ENCODE results near the gene XYLT1. TPM values are rescaled to one million over a fixed set of nuclear protein-coding genes. Genes with fewer than 3 reads are reported as not detected.

The XYLT1 gene
- total and polyA plus RNA-seq, 9 of the 15 experiments (the other 6 are each of a cell fraction or from before 2014, with no cell fraction given): 0.03 to 0.09 (median 0.08) TPM; not detected in 6

DNA sequence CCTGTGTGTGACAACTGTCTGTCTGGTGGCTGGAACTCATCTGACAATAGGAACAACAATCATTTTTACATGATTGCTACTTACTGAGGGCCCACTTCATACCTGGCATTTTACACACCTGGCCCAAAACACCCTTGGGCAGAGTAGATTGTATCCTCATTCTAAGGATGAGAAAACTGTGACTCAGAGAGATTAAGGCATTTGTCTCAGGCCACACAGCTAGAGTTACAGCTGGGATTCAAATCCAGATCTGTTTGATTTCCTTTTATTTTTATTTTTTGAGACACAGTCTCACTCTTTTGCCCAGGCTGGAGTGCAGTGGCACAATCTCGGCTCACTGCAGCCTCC lies 242.1 kb downstream of the XYLT1 start:
- H2AFZ ChIP-seq (ENCODE audit: low read depth, low read length): no peak overlapping the region
- WGBS (ENCODE audit: insufficient coverage, low coverage, missing lambda C conversion rate): 8% methylated on average over 1 of the region's 1 CpG
- in situ Hi-C loops (cut with MboI) (no loop called here), intact Hi-C loops (cut with micrococcal nuclease) (no loop called here)
- H3K9me1 ChIP-seq (ENCODE audit: control insufficient read depth, insufficient read depth, low read length): no peaks in the 10 kb centered on the region
- H3K9ac ChIP-seq (ENCODE audit: insufficient read depth in 1 of 2, low read depth in 2 of 2, low read length in 2 of 2): no peak overlapping the region
- H3K4me2 ChIP-seq (ENCODE audit: insufficient read depth, low read length): no peak overlapping the region
- no peak for DNase-seq (ENCODE audit: extremely low read depth in 1 of 4, low spot score in 3 of 4)
- no peak overlapping the region for H3K4me3 ChIP-seq
- no peak for ATAC-seq
- H3K27me3 ChIP-seq (ENCODE audit: control insufficient read depth in 2 of 2, insufficient read depth in 2 of 2, low read length in 2 of 2): peaks cover 2 to 26% of the 10 kb centered on the region in 2 experiments; a peak in 4 of 5 replicates
- BruUV-seq (replicated peaks): no TSS peak
- CTCF ChIA-PET (ENCODE audit: low intra/inter-chr PET ratio): no interaction called here
- H3K36me3 ChIP-seq (ENCODE audit: control insufficient read depth, insufficient read depth, low read length): no peaks in the 10 kb centered on the region
- H3K9me3 ChIP-seq (replicated peaks; ENCODE audit: control insufficient read depth, insufficient read depth, low read depth, low read length): no peaks in the 10 kb centered on the region
- no peak overlapping the region for H3K27ac ChIP-seq (ENCODE audit: extremely low read depth, low read depth, low read length)
- H3K79me2 ChIP-seq (ENCODE audit: control insufficient read depth, insufficient read depth, low read length): no peaks in the 10 kb centered on the region
- H4K20me1 ChIP-seq (replicated peaks; ENCODE audit: control insufficient read depth, insufficient read depth, low read length): no peaks in the 10 kb centered on the region
- no peaks in the 10 kb centered on the region for H3K4me1 ChIP-seq (replicated peaks in 1 of 2; ENCODE audit: control insufficient read depth in 2 of 2, insufficient read depth in 2 of 2, low read length in 2 of 2)
- no peak for FAIRE-seq
- POLR2A ChIA-PET: no interaction called here
- no peak for TF ChIP-seq PCBP2 (IDR thresholded peaks at IDR 0.05; ENCODE audit: low read depth, low read length, poor library complexity, severe bottlenecking)
- no peak for TF ChIP-seq RBM14 (IDR thresholded peaks at IDR 0.05; ENCODE audit: borderline replicate concordance, insufficient read depth, low read depth, low read length)
- no peak for TF ChIP-seq HSF4 (CRISPR knock-in tag; IDR thresholded peaks at IDR 0.05; ENCODE audit: borderline replicate concordance)
- no peak for TF ChIP-seq ZNF184 (CRISPR knock-in tag; IDR thresholded peaks at IDR 0.05)
- TF ChIP-seq, protein P1, sequence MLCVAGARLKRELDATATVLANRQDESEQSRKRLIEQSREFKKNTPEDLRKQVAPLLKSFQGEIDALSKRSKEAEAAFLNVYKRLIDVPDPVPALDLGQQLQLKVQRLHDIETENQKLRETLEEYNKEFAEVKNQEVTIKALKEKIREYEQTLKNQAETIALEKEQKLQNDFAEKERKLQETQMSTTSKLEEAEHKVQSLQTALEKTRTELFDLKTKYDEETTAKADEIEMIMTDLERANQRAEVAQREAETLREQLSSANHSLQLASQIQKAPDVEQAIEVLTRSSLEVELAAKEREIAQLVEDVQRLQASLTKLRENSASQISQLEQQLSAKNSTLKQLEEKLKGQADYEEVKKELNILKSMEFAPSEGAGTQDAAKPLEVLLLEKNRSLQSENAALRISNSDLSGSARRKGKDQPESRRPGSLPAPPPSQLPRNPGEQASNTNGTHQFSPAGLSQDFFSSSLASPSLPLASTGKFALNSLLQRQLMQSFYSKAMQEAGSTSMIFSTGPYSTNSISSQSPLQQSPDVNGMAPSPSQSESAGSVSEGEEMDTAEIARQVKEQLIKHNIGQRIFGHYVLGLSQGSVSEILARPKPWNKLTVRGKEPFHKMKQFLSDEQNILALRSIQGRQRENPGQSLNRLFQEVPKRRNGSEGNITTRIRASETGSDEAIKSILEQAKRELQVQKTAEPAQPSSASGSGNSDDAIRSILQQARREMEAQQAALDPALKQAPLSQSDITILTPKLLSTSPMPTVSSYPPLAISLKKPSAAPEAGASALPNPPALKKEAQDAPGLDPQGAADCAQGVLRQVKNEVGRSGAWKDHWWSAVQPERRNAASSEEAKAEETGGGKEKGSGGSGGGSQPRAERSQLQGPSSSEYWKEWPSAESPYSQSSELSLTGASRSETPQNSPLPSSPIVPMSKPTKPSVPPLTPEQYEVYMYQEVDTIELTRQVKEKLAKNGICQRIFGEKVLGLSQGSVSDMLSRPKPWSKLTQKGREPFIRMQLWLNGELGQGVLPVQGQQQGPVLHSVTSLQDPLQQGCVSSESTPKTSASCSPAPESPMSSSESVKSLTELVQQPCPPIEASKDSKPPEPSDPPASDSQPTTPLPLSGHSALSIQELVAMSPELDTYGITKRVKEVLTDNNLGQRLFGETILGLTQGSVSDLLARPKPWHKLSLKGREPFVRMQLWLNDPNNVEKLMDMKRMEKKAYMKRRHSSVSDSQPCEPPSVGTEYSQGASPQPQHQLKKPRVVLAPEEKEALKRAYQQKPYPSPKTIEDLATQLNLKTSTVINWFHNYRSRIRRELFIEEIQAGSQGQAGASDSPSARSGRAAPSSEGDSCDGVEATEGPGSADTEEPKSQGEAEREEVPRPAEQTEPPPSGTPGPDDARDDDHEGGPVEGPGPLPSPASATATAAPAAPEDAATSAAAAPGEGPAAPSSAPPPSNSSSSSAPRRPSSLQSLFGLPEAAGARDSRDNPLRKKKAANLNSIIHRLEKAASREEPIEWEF (CRISPR knock-in tag; IDR thresholded peaks at IDR 0.05): no peak
- no peak for TF ChIP-seq FOXK1 (CRISPR knock-in tag; IDR thresholded peaks at IDR 0.05; ENCODE audit: borderline replicate concordance)
- no peak for TF ChIP-seq MTF1 (CRISPR knock-in tag; IDR thresholded peaks at IDR 0.05; ENCODE audit: borderline replicate concordance)
- no peak for TF ChIP-seq ILF3 (IDR thresholded peaks at IDR 0.05; ENCODE audit: borderline replicate concordance)
- TF ChIP-seq ZNF408 (CRISPR knock-in tag; IDR thresholded peaks at IDR 0.05; ENCODE audit: low read depth): no peak

Data from K562 (cell line).